Activated T-cell treated with anti-CD3 and anti-CD28 coated beads for 1 hour (primary cell): ENCODE results near the gene IL5.
"Not testable (repeated sequence)": the region's sequence is repeated elsewhere in the genome, so short reads cannot be mapped to it uniquely, and the experiment has no call there.

Experiments
- DNase-seq: peaks from one replicate; pipeline ENCODE4 v3.0.0-alpha.2; 2020; ENCODE audit warnings: low read depth

IL5 gene

DNA sequence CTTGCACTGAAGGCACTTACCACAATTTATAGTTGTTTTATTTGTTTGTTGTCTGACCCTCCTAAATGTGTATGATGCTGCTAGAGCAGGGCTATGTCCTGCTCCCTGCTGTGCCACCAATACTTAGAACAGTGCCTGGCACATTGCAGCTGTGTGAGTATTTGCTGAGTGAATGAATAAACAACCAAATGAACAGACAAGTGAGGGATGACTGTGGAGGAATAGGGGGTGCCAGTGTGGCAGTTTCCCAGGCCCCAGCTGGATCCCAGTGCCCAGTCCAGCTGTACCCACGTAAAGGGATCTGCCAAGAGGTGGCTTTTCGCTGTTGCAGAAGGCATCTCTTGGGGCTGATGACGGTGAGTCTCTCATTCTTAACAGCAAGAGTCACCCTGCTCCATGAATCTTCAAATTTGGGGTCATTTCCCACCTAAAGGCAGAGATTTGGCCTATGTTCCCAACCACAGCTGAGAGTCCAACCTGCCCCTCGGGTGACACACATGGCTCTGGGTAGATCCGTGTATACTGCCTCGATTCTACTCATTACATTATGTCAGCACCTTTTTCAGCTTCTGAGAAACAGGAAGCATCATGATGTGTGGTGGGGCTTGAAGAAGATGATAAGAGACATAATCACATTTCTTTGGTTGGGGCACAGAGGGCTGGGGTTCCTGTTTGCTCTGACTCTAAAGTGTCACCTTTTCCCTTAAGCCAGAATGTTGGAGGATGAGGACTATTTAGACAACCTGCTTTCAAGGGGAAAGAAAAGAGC, 14.3 kb downstream of the IL5 start:
- DNase-seq, result no peak

DNA sequence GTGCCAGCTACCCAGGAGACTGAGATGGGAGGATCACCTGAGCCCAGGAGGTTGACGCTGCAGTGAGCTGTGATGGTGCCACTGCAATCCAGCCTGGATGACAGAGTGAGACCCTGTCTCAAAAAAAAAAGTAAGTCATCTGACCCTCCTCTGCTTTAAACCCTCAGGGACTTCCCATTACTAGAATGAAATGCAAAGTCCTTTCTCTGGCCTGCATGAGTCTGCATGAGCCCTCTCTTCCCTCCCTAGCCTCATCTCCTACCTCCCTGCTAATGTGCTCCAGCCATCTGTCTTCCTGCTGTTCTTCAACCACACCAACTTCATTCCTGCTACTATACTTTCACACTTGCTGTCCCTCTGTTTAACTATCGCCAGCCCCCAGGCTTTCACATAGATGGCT, 15.3 kb downstream of the IL5 start:
- DNase-seq, result no peak

DNA sequence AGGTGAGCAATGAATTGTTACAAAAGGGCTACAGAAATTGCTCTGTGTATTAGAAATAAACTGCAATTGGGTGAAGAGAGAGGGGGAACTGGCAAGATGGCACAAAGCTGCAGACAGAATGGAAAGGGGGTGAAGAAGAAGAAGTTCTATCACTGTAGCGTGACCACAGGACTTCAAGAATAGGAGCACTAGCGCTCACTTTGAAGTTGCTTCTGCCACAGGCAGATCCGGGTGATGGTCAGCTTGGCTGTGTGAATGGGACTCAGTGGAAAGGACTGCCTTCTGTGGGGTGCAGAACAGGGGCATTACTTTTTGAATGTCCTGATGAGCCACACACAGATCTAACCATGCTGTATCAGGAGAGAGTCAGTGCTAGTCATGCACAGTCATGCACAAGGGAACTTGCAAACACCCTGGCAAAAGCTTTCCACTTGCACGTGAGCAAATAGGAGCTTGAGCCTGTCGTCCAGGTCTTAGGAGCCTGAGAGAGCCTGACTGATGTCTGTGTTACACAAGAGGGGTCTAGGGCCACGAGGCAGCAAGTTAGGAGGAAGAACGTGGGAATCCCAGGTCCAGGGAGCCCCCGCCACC, 16.3 kb downstream of the IL5 start:
- no peak for DNase-seq

DNA sequence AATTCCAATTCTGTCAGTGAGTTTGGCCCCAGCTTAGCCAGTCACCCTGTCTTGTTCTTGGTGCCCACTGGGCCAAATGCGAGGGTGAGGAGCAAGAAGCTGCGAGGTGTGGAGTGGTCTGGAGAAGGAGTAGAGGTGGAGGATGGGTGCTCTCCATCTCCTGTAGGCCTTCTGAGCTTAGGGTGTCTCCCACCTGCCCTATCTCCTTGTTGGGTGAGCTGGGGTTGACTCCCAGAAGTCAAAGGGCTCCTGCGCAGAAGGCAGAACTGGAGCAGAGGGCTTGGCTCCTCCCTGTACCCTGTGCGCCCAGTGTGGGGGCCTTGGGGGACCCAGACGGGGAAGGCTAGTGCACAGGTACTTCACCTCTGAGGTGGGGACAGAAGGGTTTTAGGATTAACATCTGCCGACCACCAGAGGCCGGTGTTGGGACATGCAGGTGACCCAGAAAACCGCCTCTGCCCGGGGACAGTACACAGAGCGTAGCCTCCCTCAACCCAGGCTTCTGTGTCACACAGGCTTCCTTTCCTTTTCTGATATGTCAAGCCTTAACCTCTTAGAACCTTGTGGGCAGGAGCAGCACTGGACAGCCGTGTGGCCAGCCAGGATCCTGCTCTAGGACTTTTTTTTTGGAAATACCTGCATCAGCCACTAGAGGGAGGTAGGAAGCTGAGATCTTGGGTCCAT, 16.9 kb downstream of the IL5 start:
- no peak for DNase-seq

DNA sequence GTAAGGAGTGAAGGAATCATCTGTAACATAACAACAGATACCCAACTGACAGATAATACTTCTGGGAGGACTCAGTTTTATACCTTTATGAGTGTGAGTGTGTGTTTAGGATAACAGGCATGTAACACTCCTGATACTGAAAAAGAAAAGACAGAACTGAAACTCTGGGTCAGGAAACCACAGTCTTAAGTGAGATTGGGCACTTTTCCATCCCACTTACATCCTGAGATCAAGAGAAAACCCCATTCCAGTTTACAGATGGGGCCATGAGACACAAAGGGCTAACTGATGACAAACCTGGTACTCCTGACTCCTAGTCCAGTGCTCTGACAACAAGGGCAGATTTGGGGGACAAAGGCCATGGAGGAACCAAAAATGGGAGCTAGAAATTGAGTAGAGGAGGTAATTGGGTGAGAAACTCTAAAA, 18.0 kb downstream of the IL5 start:
- no peak for DNase-seq

DNA sequence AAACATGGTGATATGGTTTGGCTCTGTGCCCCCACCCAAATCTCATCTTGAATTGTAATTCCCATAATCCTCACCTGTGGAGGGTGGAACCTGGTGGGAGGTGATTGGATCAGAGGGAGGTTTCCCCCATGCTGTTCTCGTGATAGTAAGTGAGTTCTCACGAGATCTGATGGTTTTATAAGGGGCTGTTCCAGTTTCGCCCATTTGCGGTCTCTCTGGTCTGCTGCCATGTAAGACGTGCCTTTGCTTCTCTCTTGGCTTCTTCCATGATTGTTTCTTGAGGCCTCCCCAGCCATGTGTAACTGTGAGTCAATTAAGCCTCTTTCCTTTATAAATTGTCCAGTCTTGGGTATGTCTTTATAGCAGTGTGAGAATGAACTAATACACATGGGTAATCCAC, 18.4 kb downstream of the IL5 start:
- not testable (repeated sequence) for DNase-seq

DNA sequence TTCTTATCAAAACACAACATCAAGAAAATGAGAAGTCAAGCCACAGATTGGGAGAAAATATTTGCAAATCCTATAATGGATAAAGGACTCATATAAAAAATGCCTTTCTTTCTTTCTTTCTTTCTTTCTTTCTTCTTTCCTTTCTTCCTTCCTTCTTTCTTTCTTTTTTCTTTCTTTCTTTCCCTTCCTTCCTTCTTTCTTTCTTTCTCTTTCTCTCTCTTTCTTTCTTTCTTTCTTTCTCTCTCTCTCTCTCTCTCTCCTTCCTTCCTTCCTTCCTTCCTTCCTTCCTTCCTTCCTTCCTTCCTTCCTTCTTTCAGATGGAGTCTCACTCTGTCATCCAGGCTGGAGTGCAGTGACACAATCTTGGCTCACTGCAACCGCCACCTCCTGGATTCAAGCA, 21.3 kb downstream of the IL5 start:
- DNase-seq, result not testable (repeated sequence)

DNA sequence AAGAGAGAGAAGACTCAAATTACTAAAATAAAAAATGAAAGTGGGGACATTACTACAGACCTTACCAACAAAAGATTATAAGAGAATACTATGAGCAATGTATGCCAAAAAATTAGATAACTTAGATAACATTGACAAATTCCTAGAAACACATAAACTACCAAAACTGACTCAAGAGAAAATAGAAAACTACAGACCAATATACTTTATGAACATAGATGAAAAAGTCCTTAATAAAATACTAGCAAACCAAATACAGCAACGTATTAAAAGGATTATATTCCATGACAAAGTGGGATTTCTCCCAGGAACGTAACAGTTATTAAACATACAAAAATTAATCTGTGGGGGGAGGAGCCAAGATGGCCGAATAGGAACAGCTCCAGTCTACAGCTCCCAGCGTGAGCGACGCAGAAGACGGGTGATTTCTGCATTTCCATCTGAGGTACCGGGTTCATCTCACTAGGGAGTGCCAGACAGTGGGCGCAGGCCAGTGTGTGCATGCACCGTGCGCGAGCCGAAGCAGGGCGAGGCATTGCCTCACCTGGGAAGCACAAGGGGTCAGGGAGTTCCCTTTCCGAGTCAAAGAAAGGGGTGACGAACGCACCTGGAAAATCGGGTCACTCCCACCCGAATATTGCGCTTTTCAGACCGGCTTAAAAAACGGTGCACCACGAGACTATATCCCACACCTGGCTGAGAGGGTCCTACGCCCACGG, 29.5 kb downstream of the IL5 start:
- DNase-seq, result not testable (repeated sequence)

DNA sequence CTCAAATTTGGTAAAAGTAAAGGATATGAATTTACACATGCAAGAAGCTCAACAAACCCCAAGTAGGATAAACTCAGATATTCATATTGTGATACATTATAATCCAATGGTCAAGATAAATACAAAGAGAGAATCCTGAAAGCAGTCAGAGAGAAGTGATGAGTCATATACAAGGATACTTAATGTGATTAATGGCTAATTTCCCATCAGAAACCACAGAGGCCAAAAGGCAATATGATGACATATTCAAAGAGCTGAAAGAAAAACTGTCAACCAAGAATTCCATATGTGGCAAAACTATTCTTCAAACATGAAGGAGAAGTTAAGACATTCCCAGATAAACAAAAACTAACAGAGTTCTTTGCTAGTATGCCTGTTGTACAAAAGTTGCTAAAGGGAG, 33.2 kb downstream of the IL5 start:
- no peak for DNase-seq

DNA sequence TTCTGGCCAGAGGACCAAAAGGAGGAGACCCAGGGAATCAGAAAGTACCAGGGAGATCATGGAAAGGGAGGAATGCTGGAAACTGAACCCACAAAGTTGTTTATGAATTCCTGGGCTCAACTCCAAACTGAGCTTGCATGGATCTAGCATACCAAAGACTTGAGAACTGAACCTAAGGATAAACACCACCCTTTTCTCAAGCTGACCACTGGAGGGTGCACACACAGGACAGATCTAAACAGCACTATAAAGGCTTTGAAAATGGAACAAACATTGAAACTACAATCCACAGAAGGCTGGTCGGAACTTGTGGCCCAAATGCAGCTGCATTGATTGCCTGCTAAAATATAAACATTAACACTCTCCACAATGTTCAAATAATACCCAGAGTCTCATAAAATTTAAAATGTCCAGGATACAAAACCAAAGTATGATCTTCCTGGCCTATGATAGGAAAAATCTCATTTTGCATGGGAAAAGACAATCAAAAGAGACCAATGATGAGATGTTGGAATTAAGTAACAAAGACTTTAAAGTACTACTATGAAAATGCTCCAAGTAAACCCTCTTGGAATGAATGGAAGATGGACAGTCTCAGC, 37.1 kb downstream of the IL5 start:
- DNase-seq, result no peak

DNA sequence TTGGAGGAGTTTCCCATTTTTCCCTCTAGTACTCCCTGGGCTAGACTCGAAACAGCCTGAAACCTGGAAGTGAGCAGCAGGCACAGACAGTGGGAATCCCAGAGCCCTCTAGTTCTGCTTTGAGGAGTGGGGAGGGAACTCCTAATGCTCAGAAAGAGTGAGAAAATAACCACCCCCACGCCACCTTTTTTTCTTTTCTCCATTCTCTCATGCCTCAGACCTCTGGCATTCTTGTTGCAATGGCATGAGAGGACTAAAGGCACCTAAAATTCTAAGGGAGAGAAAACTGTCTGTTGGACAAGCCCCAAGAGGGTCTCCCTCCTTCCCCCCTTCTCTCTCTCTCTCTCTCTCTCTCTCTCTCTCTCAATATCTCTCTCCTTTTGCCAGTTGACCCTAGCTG, 37.7 kb downstream of the IL5 start:
- no peak for DNase-seq

DNA sequence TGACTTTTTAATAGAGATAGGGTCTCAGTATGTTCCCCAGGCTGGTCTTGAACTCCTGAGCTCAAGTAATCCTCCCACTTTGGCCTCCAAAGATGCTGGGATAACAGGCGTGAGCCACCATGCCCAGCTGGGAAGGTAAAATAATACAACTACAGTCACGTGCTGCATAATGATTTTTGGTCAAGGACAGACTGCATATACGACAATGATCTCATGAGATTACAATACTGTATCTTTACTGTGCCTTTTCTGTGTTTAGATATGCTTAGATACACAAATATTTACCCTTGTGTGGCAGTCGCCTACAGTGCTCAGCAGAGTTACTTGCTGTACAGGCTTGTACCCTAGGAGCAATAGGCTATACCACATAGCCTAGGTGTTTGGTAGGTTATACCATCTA, 38.6 kb downstream of the IL5 start:
- no peak for DNase-seq

DNA sequence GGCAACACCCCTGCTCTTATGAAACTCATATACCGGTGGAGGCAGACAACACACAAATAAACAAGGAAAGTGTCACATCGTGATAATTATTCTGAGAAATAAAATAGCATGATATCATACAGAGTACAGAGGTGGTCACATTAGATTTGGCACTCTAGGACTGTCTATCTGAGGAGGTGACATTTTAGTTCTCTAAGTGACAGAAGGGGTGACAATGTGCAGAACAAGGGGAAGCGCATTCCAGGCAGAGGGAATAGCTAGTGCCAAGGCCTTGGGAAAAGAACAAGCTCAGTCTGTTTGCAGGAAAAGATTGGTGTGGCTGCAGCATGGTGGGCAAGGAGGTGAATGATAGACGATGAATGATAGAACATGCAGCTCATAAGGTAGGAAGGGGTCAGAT, 40.1 kb downstream of the IL5 start:
- DNase-seq, result no peak

DNA sequence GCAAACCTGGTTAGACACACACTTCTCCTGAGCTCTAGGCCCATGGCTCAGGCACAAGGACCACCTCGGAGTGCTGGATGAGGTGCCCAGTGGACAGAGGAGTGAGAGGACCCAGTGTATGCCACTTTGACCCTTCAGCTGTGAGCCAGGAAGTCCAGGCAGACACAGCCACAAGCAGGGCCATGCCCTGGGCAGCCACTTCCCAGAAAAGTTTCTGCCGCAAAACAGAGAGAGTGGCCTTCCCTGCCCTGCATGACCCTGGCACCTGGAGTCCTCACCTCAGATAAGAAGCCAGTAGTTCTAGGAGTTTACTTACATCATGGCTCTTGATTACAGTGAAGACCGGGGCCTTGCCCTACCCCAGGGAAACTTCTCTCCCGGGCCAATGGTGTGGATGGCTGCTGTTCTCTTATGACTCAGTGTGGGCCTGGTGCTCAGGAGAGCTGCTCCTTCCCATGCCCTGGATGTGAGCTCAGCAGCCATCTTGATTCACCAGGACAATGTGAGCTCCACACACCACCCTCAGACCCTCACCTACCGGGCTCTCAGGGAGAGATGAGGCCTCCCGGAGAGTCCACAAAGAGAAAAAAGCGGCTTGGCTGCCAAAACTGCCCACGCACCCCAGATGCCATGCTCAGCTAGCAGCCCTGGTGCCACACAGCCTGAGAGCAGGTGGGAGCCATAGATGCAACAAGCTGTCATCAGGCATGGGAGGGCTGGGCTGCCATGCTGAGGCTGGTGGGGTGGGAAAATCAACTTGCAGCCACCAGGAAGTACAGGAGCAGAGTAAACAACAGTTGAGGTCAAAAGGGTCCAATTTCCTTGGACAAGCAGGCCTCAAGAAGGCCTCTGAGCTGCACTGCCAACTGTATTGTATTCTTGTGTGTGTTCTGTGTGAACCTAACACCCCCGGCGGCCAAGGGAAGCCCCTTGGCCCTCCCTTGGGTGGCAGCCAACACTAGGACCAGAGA, 41.1 kb downstream of the IL5 start:
- no peak for DNase-seq

DNA sequence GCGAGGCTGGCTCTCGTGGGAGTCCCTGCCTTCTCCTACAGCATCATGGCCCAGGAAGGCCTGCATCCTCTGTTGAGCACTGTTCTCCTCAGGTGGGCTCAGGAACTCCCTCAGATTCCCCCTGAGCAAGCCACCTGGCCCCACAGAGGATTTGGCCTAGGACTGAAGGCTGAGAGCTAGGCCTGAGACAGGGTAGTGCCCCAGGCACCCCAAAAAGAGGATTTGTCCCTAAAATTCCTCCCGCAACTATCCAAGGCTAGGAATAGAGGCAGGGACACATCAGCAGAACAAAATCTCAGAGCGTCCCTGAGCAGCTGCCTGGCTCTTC, 41.7 kb downstream of the IL5 start:
- no peak for DNase-seq

DNA sequence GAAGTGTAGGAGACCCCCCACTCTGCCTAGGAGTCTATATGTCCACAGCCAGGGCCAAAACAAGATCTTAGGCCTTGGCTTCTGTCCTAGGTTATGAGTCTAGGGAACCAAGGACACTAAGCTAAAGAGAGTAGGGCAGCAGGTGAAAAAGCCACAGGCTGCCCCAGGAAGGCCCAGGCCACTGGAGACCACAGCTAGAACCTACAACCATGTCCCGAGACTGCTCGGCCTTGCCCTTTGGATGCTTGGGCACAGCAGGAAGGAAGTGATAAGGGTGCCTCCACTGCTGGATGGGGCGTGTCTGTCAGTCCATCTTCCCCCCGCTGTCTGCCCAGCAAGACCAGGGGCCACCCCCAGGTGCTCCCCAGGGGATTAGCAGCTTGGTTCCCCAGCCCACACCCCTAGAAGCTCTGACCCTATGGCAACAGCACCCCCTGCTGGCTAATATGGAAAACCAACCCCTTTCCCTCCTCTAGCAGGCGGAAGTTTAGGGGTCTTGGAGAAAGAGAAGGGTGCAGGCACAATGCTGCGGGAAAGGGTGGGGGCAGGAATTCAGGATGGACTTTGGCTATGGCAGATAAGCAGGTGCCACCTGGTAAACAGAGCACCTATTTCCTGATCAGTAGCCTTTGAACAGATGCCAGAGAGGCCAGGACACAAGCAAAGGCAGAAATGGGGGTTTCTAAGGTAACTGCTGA, 42.2 kb downstream of the IL5 start:
- peak; percentile 67 for DNase-seq

DNA sequence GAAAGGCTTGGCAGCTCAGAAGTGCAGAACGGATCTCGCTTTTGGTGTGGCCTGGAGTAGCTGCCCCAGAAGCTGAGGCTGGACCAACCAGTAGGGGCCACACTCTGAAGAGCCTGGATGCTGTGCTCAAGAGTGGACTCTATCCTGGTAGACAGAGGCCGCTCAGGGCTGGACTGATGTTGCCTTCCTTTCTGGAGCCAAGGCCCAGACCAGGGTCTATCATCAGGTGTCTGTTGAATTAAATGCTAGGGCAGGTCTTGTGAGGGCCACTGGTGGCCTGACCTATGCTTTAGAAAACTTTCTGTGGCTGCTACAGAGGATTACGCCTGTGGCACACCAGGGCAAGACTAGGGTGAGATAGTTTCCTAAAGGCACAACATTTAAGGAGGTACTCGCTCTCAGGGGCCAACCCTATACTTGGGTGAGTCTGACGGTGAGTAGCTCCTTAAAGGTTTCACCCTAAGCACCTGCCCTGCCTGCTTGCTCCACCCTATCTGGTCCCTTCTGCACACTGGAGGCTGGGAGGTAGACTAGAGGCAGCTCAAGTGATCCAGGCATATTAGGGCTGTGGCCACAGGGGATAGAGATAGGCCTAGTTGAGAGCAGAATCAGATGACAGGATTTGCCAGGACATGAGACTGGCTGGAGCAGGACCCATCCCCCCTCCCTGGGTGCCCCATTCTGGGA, 42.9 kb downstream of the IL5 start:
- DNase-seq, result no peak

DNA sequence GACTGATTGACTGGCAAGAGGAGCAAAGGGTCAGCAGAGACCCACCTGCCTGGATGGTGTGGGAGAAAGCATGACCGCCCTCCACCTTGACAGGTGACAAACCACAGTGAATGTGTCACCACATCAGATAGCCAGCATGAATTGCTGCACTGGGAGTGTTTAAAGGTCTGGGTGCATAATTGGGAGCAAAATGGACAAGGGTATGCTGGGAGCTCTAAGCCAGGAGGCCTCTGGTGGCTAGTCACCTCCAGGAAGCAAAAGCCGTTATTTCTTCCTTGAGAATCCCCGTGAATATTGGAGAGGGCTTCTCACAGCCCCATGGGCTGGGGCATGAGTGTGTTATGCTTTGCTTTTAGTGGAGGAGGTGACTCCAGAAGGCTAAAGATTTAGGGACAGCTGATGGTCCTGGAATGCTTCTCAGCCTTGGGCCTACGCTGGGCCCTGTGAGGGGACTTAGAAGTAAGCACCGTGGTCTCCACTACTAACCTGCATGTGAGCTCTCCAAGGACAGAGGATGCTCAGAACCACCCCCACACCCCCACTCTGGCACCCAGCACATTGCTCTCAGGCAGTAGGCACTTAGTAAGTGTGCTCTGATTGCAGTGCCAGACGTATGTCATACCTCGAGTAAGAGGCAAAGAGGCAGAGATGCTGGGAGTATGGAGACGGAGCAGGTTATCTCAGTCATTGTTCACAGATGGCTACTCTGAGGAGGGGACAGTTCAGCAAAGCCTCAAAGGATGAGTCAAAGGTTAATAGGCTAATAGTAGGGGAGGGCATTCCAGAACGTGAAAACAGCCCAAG, 43.7 kb downstream of the IL5 start:
- no peak for DNase-seq

DNA sequence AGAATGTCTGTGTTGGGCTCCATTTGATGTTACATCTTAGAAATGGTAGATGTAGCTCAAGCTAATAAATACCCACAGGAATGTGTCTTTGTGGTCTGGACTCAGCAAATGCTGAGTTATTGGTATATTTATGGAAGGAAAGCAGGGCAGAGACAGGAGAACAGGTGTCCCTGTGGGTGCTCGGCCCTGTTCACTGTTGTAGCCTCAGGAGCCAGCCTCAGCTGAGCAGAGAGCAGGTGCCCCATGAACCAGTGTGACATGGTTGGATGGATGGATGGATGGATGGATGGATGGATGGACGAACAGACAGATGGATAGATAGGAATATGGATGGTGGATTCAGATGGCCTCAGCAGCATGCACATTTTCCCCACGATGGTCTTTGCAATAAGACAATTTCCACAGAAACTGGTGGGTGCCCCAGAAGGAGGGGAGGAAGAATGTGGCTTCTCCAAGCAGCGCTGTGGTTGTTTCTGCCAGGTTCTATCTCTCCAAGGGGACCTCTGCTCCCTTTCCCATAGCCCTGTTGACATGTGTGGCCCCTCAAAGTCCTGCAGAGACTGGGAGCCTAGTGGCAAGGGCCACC, 44.5 kb downstream of the IL5 start:
- no peak for DNase-seq
